ENCODE data around the gene GRHL1.
"Not testable (repeated sequence)": the region's sequence is repeated elsewhere in the genome, so short reads cannot be mapped to it uniquely, and the experiment has no call there.

Gene GRHL1

GRCh38 chr2:10009811-10010781 is 58.6 kb downstream of the GRHL1 start:
- DNase-seq (ENCODE audit: low spot score), result peak; percentile 16

DNA sequence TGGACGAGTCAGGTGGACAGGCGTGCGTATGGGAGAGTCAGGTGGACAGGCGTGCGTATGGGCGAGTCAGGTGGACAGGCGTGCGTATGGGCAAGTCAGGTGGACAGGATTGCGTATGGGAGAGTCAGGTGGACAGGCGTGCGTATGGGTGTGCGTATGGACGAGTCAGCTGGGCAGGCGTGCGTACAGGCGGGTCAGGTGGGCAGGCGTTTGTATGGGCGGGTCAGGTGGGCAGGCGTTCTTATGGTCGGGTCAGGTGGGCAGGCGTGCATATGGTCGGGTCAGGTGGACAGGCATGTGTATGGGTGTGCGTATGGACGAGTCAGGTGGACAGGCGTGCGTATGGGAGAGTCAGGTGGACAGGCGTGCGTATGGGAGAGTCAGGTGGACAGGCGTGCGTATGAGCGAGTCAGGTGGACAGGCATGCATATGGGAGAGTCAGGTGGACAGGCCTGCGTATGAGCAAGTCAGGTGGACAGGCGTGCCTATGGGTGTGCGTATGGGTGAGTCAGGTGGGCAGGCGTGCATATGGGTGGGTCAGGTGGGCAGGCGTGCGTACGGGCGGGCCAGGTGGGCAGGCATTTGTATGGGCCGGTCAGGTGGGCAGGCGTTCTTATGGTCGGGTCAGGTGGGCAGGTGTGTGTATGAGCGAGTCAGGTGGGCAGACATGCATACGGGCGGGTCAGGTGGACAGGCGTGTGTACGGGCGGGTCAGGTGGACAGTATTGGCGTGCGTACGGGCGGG is 59.5 kb downstream of the GRHL1 start:
- not testable (repeated sequence) for DNase-seq (ENCODE audit: low spot score)

GRCh38 chr2:10011606-10012325 is 60.3 kb downstream of the GRHL1 start:
- DNase-seq (ENCODE audit: low spot score), result not testable (repeated sequence)

GRCh38 chr2:10012366-10012962 is 61.0 kb downstream of the GRHL1 start:
- DNase-seq (ENCODE audit: low spot score), result not testable (repeated sequence)

GRCh38 chr2:10012963-10013461 is 61.5 kb downstream of the GRHL1 start:
- no peak for DNase-seq (ENCODE audit: low spot score)

DNA sequence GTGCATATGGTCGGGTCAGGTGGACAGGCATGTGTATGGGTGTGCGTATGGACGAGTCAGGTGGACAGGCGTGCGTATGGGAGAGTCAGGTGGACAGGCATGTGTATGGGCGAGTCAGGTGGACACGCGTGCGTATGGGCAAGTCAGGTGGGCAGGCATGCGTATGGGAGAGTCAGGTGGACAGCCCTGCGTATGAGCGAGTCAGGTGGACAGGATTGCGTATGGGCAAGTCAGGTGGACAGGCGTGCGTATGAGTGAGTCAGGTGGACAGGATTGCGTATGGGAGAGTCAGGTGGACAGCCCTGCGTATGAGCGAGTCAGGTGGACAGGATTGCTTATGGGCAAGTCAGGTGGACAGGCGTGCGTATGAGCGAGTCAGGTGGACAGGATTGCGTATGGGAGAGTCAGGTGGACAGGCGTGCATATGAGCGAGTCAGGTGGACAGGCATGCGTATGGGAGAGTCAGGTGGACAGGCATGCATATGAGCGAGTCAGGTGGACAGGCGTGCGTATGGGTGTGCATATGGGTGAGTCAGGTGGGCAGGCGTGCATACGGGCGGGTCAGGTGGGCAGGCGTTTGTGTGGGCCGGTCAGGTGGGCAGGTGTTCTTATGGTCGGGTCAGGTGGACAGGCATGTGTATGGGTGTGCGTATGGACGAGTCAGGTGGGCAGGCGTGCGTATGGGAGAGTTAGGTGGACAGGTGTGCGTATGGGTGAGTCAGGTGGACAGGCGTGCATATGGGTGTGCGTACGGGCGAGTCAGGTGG is 62.3 kb downstream of the GRHL1 start:
- DNase-seq (ENCODE audit: low spot score), result not testable (repeated sequence)

GRCh38 chr2:10014418-10015190 is 63.1 kb downstream of the GRHL1 start:
- DNase-seq (ENCODE audit: low spot score), result no peak

DNA sequence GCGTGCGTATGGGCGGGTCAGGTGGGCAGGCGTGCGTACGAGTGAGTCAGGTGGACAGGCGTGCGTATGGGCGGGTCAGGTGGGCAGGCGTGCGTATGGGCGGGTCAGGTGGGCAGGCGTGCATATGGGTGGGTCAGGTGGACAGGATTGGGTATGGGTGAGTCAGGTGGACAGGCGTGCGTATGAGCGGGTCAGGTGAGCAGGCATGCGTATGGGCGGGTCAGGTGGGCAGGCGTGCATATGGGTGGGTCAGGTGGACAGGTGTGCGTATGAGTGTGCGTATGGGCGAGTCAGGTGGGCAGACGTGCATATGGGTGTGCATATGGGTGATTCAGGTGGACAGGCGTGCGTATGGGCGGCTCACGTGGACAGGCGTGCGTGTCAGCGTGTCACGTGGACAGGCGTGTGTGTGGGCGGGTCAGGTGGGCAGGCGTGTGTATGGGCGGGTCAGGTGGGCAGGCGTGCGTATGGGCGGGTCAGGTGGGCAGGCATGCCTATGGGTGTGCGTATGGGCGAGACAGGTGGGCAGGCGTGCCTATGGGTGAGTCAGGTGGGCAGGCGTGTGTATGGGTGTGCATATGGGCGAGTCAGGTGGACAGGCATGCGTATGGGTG is 64.0 kb downstream of the GRHL1 start:
- DNase-seq (ENCODE audit: low spot score), result not testable (repeated sequence)

DNA sequence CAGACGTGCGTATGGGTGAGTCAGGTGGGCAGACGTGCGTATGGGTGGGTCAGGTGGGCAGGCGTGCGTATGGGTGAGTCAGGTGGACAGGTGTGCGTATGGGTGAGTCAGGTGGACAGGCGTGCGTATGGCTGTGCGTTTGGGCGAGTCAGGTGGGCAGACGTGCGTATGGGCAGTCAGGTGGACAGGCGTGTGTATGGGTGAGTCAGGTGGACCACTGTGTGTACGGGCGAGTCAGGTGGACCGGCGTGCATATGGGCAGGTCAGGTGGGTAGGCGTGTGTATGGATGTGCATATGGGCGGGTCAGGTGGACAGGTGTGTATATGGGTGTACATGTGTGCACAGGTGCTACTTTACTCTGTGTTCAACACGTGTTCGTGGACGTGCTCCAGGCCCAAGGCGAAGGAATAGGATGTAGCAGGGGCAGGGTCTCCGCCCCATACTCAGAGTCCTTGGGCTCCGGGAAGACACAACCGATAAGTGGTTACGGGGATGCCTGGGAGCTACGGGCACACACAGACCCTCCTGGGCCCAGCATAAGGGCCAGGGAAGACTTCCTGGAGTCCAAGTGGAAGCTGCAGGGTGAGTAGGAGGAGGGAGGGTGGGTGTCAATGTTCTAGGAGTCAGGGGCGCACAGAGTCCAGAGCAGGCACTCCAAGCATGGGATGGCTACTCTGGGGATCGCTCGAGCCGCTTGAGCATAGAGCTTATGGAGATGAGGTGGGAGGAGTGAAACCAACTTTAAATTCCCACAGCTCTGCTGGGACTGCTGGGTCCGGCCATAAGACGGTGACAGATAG is 64.7 kb downstream of the GRHL1 start:
- DNase-seq (ENCODE audit: low spot score), result no peak

DNA sequence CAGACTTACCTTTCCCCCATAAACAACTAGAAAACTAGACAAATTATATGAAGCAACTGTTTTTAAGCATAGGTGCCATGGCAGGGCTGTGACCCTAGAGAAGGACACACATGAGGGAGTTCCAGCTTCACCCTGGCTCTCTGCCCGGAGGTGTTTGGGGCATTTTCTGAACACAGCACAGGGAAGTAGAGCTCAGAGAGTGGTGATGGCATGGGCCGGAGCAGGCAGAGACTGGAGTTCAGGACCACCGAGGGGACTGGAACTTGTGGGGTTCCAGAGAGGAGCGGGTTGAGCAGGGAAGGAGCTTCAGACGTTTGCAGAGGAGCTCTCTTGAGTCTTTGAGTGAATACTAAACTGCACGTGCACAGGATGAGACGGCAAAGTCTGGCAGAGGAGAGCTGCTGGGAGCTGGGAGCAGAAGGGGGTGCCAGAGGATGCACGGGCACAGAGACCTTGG is 65.3 kb downstream of the GRHL1 start:
- DNase-seq (ENCODE audit: low spot score), result no peak

- DNase-seq (ENCODE audit: low spot score), result no peak
Observed at GRCh38 chr2:10017313-10017941, 65.9 kb downstream of the GRHL1 start.

DNA sequence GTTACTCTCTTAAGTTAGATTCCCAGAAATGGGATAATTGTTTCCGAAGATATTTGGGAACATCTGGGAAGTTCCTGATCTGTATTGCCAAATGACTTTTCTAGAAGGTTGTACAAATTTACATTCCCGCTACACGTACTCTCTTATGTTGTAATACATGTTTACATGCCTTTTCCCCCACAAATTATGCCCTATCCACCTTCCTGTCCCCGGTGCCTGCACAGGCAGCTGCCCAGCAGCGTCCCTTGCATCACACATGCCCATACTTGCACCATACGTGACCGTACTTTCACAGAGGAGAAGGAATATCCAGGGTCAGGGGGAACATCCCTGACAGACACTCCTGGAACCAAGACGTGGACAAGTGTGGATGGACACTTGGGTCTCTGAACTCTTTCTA is 67.7 kb downstream of the GRHL1 start:
- no peak for DNase-seq (ENCODE audit: low spot score)

DNA sequence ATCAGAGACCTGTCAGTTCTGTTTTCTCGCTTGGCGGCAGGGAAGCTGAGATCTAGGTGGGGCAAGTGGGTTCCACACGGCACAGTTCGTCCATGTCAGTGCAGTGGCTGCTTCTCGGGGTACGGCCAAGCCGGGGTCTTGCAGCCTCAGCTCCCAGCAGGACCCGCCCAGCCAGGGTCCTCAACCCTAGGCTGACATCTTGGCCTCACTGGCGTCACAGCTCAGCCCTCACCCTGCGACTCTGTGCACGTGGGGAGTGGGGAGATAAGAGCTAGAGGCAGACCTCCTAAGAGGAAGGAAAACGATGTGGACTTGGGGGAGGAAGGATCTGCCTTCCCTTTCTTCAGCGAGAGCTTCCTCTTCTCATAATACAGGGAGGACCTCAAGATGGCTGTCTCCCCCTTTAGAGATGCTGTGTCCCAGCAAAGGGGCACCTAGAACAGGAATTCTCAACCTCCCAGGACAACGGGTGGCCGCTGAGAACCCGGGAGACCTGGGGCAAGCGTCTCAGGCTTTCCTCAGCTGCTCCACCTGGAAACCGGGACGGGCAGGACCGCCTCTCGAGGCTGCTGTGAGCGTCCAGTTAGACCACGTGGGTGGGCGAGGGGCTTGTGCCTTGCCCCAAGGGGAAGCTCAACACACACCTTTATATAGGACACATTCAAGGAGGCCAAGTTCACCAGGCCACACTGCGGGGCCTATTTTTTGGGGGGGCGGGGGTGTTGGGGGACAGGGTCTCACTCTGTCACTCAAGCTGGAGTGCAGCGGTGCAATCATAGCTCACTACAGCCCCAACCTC is 68.3 kb downstream of the GRHL1 start:
- DNase-seq (ENCODE audit: low spot score), result no peak

- DNase-seq (ENCODE audit: low spot score), result no peak
Observed at GRCh38 chr2:10022041-10022421, 70.5 kb downstream of the GRHL1 start.

GRCh38 chr2:10022445-10022844 is 71.0 kb downstream of the GRHL1 start:
- no peak for DNase-seq (ENCODE audit: low spot score)

DNA sequence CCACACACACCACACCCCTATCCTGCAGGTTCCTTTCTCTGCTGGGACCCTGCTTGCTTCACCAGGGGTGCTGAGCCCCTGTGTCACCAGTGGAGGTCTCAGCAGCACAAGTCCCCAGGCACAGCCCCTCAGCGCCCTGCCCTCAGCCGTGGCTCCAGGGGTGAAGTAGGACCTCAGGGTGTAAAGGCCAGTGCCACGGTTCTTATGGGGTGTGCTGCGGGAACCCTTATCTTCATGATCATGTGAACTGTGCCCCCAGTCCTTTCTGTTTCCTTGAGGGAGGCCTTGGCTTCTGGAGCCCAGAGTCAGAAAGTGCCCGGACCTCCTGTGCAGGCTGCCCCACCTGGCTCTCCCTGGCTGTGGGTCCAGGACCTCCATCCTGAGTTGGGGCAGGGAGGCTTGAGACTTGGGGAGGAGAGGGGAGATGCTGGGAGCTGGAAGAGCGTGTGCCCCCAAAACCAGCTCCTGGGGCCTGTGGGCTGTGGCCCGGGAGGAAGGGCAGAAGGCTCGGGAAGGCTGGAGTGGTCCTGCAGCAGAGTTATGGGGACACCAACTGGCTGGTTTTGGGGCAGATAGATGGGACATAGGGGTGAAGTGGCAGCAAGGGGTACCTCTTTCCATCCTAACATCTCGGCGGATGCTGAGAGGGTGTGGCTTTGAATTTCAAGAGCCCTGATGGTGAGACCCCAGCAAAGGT is 71.6 kb downstream of the GRHL1 start:
- no peak for DNase-seq (ENCODE audit: low spot score)

All from putamen (tissue), 1 donor.